GM23248 (cell line): ENCODE data around the gene MLLT10.

ENCODE experiments used
- EZH2 ChIP-seq: fragments of 200-600 bp; sonication (generic); IDR thresholded peaks from 2 replicates; pipeline ENCODE4 v1.6.1; 2018; ENCODE audit warnings: antibody characterized with exemption, mild to moderate bottlenecking; ENCODE audit not compliant: insufficient read depth, poor library complexity, severe bottlenecking
- EZH2phosphoT487 ChIP-seq: fragments of 200-600 bp; sonication (generic); IDR thresholded peaks from 2 replicates; pipeline ENCODE4 v1.6.1; 2018; ENCODE audit warnings: antibody characterized with exemption, moderate library complexity, mild to moderate bottlenecking, low read depth; ENCODE audit not compliant: insufficient read depth

DNA sequence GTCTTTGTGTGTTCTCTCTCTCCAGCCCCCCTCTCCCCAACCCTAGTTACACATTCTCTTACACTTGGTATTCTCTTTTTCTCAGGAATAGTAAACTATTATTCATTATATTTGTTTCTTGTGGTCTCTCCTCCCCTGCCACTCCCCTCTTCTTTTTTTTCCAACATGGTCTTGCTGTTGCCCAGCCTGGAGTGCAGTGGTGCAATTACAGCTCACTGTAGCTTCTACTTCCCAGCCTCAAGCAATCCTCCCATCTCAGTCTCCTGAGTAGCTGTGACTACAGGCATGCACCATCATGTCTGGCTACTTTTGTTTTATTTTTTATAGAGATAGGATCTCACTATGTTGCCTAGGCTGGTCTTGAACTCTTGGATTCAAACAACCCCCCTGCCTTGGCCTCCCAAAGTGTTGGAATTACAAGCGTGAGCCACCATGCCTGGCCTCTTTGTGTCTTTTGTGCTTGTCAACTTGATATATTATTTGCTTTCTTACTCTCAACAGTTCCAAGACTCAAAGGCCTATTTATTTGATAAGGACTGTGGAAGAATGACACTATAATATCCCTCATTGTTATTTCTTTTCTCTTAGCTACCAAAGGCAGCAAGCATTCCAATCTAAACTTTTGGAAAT, 66.9 kb downstream of the MLLT10 start:
- TF ChIP-seq EZH2, result no peak
- no peak for TF ChIP-seq EZH2phosphoT487
